Mucosa of stomach (tissue), 1 donor: ENCODE results near the gene TMEM212.
"Not testable (repeated sequence)": the region's sequence is repeated elsewhere in the genome, so short reads cannot be mapped to it uniquely, and the experiment has no call there.

ENCODE experiments used
- H3K27me3 ChIP-seq: one replicate; pipeline ENCODE4 v1.7.0; 2013; ENCODE audit warnings: mild to moderate bottlenecking, low read length; ENCODE audit not compliant: control insufficient read depth, insufficient read depth
- H3K36me3 ChIP-seq: one replicate; pipeline ENCODE4 v1.7.0; 2013; ENCODE audit warnings: low read length; ENCODE audit not compliant: control insufficient read depth, insufficient read depth
- H3K4me1 ChIP-seq: one replicate; pipeline ENCODE4 v1.7.0; 2013; ENCODE audit warnings: mild to moderate bottlenecking, low read length; ENCODE audit not compliant: control insufficient read depth, insufficient read depth
- H3K4me3 ChIP-seq: one replicate; pipeline ENCODE4 v1.7.0; 2013; ENCODE audit warnings: low read length
- H3K9ac ChIP-seq: one replicate; pipeline ENCODE4 v1.7.0; 2013; ENCODE audit warnings: mild to moderate bottlenecking, low read length, moderate library complexity
- H3K9me3 ChIP-seq: one replicate; pipeline ENCODE4 v1.7.0; 2013; ENCODE audit warnings: mild to moderate bottlenecking, low read length, moderate library complexity; ENCODE audit not compliant: control insufficient read depth
- donor health status: Pancreatic carcinoma.

The TMEM212 gene

DNA sequence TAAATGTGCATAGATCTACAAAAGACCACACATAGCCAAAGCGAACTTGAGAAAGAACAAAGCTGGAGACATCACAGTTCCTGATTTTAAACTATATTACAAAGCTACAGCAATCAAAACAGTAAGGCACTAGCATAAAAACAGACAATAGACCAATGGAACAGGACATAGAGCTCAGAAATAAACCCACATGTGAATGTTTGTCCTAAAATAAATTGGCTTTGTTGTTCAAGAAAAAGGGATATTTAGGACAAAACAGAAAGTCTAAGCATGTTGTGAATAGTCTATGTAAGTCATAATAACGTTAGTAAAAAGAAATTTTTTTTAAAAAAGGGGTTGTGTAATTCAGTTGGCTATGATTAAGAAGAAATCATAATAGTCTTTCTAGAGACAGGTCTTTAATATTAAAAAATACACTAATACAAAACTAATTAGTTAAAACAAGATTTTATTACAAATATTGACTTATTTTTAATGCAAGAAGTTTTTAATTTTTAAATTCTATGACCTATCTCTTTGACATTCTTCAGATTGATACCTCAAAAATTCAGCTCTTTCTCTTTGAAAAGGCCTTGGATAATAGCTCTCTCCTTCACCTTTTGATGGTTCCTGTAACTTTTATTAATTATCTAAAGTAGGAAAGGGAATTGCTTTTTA is 11.6 kb downstream of the TMEM212 start:
- Histone ChIP-seq H3K4me1 (peaks cover 5% of the 10 kb centered on the region), H3K9me3 (no peaks in the 10 kb centered on the region), H3K4me3 (no peak overlapping the region), H3K9ac (no peak overlapping the region), H3K27me3 (no peaks in the 10 kb centered on the region), H3K36me3 (no peaks in the 10 kb centered on the region)

- not testable (repeated sequence) for H3K9ac ChIP-seq, H3K4me1 ChIP-seq, H3K36me3 ChIP-seq, H3K4me3 ChIP-seq, H3K27me3 ChIP-seq, H3K9me3 ChIP-seq
These were observed 15.6 kb downstream of the TMEM212 start for GRCh38 chr3:171858770-171859169.

- no peak overlapping the region for H3K4me3 ChIP-seq
- H3K9me3 ChIP-seq: no peaks in the 10 kb centered on the region
- no peaks in the 10 kb centered on the region for H3K27me3 ChIP-seq
- H3K36me3 ChIP-seq: no peaks in the 10 kb centered on the region
- H3K9ac ChIP-seq: no peak overlapping the region
- no peaks in the 10 kb centered on the region for H3K4me1 ChIP-seq
These were observed 17.8 kb downstream of the TMEM212 start for GRCh38 chr3:171860830-171861535.

- Histone ChIP-seq H3K4me1 (no peaks in the 10 kb centered on the region), H3K27me3 (no peaks in the 10 kb centered on the region), H3K9me3 (no peaks in the 10 kb centered on the region), H3K9ac (no peak overlapping the region), H3K4me3 (no peak overlapping the region), H3K36me3 (no peaks in the 10 kb centered on the region)
These were observed 19.2 kb downstream of the TMEM212 start for GRCh38 chr3:171862392-171862791.

DNA sequence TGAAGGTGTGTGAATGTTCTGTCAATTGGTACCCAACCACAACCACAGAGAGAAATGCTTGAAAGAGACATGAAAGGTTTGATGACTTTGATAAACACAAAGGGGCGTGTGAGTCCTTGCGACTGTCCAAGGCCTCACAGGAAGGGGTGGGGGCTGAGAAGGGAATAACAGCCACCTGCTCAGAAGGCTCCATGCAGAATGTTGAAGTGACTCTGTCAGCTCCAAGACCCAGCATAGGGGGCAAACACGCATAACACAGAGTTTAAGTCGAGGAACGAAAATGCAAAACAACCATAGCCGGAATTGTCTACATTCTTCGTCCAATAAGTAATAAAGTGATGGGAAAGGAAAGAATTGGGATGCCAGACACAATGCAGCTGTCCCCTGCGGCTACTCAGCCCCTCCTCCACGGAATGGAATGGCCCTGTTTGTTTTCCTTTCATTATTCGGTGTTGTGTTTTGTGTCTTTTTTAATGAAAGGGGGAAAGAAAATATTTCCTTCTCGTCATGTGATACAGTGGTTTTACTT is 19.9 kb downstream of the TMEM212 start:
- Histone ChIP-seq H3K4me3 (no peak overlapping the region), H3K36me3 (no peaks in the 10 kb centered on the region)

DNA sequence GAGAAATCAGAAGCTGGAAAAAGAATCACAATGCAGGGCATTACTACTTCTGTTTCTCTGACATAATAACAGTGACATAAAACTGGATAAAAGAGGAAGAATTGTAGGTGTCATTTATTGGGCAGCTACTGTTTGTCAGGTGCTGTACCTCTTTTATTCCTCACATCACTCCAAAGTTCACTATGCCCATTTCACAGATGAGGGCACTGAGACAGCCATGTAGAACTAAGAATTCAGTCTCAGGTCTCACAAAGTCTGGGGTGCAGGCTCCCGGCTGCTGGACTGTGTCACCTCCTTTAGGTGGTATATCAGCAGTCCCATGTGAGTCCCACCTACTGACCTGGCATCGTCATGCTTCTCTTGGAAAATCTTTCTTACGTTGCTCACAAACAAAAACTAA is 20.8 kb downstream of the TMEM212 start:
- H3K36me3 ChIP-seq: no peaks in the 10 kb centered on the region
- no peak overlapping the region for H3K4me3 ChIP-seq
- H3K4me1 ChIP-seq: no peaks in the 10 kb centered on the region
- H3K9ac ChIP-seq: no peak overlapping the region
- H3K27me3 ChIP-seq: no peaks in the 10 kb centered on the region
- no peaks in the 10 kb centered on the region for H3K9me3 ChIP-seq

More for the DNA sequence above, 19.9 kb downstream of the TMEM212 start:
- H3K9me3 ChIP-seq: no peaks in the 10 kb centered on the region
- H3K9ac ChIP-seq: no peak overlapping the region
- H3K27me3 ChIP-seq: no peaks in the 10 kb centered on the region
- H3K4me1 ChIP-seq: no peaks in the 10 kb centered on the region

GRCh38 chr3:171865191-171865865 is 22.2 kb downstream of the TMEM212 start:
- Histone ChIP-seq H3K27me3 (no peaks in the 10 kb centered on the region), H3K4me3 (no peak overlapping the region), H3K36me3 (no peaks in the 10 kb centered on the region), H3K4me1 (no peaks in the 10 kb centered on the region), H3K9me3 (no peaks in the 10 kb centered on the region), H3K9ac (no peak overlapping the region)

DNA sequence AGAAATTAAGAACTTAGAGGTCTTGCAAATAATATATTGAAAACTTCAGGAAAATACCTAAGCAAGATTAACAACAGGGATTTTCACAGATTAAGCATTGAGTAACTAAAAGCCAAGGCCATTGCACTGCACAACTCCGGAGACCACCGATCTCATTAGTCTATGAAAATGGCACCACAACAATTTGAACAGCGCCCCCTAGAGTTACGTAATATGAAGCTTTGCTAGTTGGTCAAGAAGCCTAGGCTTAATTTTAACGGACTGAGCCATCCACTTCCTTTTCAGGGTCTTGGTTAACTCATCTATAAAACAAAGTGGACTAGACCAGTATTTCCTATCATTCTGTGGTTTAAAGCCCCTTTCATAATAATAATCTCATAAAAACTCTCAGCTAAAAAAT is 24.8 kb downstream of the TMEM212 start:
- Histone ChIP-seq H3K4me3 (no peak overlapping the region), H3K9ac (no peak overlapping the region), H3K9me3 (no peaks in the 10 kb centered on the region), H3K27me3 (no peaks in the 10 kb centered on the region), H3K4me1 (no peaks in the 10 kb centered on the region), H3K36me3 (no peaks in the 10 kb centered on the region)

DNA sequence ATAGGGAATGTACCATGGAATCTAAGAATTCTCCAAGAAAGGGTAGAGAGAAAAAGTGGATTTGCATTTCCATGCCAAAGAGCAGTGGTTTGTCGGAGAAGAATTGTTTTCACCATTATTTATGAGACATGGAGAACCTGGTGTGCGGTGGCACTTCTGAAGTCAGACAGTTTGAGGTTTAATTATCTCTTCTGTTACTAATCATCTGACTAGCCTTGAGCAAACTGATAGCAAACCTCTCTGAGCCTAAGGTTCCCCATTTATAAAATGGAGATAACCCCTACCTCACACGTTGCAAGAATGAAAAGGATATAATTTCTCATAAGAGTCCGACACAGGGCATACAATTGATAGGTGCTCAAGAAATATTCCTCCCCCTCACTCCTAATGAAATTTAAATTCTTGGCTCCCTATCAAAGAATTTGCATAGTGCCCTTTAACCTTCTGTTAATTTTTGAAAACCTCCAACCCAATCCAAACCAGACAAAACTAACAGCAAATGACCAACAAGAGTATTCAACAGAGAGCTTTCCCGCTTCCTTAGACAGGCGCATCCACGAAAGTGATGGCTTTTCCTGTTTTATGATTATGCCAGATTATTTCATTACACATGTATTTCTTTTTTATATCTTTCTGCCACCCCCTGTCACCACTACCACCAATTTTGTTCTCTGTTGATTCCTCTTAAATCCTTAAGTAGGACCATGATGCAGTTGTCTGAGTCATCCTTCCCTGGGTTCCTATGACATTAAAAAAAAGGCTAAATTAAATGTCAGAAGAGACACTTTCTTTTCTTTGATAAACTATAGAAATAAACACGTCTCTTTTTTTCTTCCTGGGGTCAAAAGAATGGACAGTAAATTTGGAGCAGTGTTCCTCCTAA is 28.5 kb downstream of the TMEM212 start:
- no peaks in the 10 kb centered on the region for H3K4me1 ChIP-seq
- H3K9ac ChIP-seq: no peak overlapping the region
- H3K27me3 ChIP-seq: no peaks in the 10 kb centered on the region
- H3K4me3 ChIP-seq: no peak overlapping the region
- no peaks in the 10 kb centered on the region for H3K9me3 ChIP-seq
- H3K36me3 ChIP-seq: no peaks in the 10 kb centered on the region

DNA sequence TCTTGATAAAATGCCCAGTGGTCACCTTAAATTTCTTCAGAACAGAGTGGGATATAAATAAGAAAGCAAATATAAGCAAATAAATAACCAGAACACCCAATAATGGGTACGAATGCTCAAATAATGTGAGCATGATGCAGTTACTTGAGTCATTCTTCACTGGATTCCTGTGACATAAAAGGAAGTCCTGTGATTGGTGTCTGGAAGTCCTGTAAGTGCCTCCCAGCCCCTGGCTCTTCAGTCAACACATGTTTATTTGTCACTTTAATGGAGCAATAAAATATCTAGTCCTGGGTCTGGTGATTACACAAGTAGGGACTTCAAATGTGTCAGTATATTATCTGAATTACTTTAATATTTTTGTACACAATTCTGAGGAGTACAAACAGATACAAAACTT is 30.4 kb downstream of the TMEM212 start:
- H3K9ac ChIP-seq: no peak overlapping the region
- no peaks in the 10 kb centered on the region for H3K27me3 ChIP-seq
- no peak overlapping the region for H3K4me3 ChIP-seq
- no peaks in the 10 kb centered on the region for H3K9me3 ChIP-seq
- H3K4me1 ChIP-seq: no peaks in the 10 kb centered on the region
- H3K36me3 ChIP-seq: no peaks in the 10 kb centered on the region

DNA sequence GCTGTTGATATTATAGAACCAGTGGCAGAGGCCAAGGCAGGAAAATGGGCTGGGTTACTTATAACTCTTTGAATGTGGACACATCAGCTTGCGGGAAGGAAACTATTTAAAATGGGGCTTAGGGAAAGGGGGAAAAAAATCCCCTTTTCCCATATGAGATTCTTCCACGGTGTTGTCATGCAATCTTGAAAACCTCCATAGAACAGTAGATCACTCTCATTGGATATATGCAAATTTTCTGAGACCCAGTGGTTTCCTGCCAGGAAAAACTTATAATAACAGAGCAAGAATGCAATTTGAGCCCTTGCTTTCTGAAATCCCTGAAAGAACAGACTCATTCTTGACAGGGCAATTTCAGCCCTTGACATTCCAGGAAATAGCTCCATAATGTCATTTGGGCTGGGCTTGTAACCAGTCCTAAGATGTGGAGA is 31.1 kb downstream of the TMEM212 start:
- no peak overlapping the region for H3K4me3 ChIP-seq
- no peaks in the 10 kb centered on the region for H3K9me3 ChIP-seq
- no peaks in the 10 kb centered on the region for H3K4me1 ChIP-seq
- H3K9ac ChIP-seq: no peak overlapping the region
- H3K27me3 ChIP-seq: no peaks in the 10 kb centered on the region
- no peaks in the 10 kb centered on the region for H3K36me3 ChIP-seq
